Measurements from ENCODE around the gene MAP2K3.
"Not testable (repeated sequence)": the region's sequence is repeated elsewhere in the genome, so short reads cannot be mapped to it uniquely, and the experiment has no call there.

MAP2K3 gene

DNA sequence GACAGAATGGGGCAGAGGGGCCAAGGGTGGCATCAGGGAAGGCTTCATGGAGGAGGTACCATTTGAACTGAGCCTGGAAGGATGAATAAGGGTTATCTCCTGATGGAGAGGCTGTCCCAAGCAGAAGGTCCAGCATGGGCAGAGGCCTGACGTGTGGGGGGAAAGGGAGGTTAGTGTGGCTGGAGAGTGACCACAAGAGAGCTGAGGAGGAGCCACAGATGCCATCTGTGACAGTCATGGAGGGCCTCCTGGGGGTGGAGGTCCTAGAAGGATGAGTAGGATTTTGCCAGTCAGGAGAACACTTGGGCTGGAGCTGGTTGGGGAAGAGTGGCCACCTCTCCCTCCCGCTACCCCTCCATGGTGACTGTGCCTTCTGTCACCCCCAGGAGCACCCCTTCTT, 29.2 kb downstream of the MAP2K3 start:
- not testable (repeated sequence) for DNase-seq

DNA sequence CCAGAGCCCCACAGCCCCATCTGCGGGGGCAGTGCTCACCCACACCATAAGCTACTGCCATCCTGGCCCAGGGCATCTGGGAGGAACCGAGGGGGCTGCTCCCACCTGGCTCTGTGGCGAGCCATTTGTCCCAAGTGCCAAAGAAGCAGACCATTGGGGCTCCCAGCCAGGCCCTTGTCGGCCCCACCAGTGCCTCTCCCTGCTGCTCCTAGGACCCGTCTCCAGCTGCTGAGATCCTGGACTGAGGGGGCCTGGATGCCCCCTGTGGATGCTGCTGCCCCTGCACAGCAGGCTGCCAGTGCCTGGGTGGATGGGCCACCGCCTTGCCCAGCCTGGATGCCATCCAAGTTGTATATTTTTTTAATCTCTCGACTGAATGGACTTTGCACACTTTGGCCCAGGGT, 29.8 kb downstream of the MAP2K3 start:
- not testable (repeated sequence) for DNase-seq

DNA sequence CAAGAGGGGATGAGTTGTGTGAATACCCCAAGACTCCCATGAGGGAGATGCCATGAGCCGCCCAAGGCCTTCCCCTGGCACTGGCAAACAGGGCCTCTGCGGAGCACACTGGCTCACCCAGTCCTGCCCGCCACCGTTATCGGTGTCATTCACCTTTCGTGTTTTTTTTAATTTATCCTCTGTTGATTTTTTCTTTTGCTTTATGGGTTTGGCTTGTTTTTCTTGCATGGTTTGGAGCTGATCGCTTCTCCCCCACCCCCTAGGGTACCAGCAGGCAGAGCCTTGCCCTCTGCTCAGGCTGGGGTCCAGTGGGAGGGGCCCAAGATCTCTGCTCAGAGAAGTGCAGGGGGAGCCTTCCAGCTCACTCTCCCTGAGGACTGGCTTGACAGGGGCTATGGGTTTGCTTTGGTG, 30.2 kb downstream of the MAP2K3 start:
- DNase-seq = not testable (repeated sequence)

DNA sequence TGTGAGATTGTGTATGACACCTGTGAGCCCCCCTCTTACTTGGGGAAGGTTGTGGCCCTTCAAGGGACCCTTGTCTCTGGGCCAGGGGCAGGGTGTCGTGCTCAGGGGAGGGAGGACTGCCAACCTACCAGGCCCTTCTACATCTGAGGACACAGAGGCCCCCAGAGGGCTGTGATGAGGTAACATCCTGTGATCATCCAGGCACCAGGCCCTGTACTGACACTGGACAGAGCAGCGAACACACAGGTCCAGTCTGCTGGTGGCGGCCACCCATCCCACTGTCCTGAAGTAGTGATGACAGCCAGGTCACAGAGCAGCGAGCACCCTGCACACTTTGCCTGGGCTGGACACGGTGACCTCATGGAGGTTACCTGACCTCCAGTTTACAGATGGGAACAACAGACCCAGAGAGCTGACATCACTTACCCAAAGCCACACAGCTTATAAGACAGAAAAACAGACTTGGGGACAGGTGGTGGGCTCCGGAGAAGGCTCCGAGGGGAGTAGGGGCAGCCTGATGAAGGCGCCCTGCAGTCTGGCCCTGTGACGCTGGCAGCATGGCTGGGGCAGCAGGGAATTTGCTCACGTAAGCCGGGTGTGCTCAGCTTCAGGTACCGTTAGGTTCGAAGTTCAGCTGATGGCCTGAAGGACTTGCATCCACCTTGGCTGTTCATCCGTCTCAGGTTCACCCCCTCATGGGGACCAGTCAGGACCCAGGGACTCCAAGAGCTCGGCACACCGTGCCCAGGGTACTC, 30.9 kb downstream of the MAP2K3 start:
- not testable (repeated sequence) for DNase-seq

DNA sequence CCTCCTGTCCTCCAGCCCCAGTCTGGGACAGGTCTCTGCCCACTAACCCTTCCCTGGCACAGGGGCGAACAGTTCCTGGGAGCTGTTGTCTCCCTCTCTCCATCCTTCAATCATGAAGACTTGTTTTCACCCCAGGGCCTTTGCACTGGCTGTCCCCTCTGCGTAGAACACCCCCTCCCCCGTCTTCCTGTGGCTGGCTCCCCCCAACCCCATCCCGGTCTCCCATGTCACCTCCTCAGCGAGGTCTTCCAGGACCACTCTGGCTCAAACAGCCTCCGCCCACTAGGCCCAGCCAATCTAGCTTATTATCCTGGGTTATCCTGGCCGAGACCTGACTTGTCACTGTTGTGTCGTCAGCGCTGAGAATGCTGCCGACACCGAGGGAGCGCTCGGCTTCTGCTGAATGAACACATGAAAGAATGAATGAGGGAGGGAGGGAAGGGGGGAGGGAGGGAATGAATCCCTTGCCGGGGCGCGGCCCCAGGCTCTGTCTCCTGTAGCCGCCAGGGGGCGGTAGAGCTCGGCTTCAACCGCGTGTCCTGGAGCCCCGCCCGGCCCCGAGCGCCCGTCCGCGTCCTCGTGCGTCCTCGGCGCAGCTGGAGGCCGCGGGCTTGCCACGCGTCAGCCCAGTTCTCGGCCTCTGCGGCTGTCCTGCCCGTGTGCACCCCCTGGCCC, 31.8 kb downstream of the MAP2K3 start:
- DNase-seq = not testable (repeated sequence)

DNA sequence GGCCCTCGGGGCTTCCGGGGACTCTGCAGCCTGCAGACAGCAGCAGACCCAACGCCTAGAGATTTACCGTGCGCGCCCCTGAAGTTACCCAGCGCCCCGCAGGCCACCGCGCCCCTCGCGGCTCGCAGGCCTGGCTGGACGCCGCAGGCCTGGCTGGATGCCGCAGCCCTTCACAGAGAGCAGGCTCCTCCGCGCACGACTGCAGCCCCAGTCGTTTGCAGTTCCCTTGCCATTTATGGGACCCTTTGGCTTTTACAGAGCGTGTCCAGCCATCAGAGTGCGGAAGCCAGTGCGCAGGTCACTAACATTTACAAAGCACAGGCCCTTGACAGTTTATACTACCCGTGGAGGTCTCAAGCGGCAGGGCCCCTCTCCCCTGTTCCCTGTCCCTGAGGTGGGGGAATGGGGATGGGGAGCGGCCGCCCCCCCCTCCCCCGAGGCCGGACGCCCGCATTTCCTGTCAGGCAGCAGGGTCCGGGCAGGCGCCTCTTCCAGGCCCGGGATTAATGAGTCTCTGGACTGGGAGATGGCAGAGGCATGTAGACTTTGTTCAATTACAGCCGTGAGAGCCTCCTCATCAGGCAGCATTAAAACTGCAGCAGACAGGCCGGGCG, 32.5 kb downstream of the MAP2K3 start:
- DNase-seq = not testable (repeated sequence)

DNA sequence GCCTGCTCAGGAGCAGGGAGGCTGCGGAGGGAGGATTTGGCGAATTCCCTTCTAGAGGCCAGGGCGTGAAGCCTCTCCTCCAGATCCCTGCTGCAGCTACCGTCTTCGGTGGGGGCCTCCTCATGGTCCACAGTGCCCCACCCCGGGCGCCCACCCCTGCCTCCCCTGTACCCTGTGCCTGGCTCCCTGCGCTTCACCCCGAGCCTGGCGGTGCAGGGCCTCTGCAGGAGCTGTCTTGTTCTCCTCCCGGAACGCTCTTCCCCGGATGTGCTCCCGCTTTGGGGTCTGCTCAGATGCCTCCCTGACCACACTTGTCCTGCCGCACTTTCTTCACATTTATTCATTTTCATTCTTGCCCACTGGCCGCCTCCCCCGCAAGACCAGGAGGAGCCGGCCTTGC, 33.3 kb downstream of the MAP2K3 start:
- not testable (repeated sequence) for DNase-seq

DNA sequence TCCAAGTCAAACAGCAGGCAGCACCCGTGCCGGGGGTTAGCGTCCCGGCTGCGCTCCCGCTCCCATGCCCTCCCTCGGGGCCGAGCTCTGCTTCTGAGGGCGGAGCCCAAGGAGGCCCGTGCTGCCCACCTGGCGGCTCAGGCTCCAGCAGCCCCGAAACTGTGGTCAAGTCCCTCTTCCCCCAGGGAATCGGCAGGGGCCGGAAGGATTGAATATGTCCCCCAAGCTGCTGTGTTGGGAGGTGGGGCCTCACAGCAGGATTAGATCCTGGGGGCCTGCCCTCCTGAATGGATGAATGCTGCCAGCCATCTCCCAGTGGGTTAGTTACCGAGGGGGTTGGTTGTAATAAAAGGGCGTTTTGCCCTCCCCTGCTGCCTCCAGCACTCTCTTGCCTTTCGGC, 33.9 kb downstream of the MAP2K3 start:
- no peak for DNase-seq

DNA sequence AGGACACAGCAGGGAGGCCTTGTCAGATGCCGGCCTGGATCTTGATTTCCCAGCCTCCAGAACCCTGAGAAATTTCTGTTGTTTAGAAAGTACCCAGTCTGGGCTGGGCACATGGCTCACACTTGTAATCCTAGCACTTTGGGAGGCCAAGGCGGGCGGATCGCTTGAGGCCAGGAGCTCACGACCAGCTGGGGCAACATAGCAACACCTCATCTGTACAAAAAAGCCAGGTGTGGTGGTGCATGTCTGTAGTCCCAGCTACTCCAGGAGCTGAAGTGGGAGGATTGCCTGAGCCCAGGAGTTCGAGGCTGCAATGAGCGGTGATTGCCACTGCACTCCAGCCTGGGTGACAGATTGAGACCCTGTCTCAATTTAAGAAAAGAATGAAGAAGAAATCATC, 34.3 kb downstream of the MAP2K3 start:
- DNase-seq = not testable (repeated sequence)

DNA sequence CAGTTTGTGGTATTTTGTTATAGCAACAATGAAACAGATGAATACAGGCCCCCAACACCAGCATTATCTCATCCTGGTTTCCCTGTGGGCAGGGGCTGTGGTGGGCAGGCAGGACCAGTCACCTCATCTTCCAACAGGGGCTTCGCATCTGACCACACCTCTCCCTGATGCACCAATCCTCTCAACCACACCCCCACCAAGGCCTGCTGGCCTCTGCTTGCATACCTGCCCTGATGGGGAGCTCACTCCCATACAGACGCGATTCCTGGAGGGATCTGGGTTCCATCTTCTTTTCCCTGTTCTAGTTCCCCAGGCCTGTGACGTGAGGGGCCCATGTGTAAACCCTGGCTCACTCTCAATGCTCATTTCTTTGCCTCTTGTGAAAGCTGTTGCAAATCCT, 34.7 kb downstream of the MAP2K3 start:
- not testable (repeated sequence) for DNase-seq

DNA sequence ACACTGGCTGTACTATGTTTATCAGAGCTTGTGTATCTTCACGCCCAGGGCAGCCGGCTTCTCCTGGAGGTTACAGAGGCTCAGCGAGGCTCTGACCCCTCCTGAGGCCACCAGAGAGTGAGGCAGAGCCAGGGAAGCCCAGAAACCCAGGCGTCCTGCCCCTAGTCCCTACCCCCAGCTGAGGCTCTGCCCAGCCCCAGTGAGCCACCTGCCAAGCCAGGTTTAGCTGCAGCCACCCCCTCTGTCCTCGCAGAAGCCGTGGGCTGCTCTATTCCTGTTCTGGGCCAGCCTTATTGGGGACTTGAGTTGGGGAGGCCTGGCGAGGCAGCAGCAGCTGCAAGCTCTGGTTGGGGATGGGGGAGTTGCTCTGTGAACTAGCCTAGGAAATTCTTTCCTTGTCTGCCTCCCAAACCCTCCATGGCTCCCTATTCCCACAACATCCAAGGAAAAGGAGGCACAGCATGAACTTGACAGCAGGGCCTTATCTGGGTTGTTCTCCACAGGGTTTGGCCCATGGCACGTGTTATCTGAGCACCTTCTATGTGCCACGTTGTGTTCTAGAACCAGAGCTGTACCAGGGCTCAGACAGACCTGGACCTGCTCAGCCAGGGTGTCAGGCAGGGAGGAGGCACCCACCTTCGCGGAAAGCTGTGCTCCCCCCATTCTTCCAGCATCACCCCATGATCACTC, 35.3 kb downstream of the MAP2K3 start:
- DNase-seq = not testable (repeated sequence)

DNA sequence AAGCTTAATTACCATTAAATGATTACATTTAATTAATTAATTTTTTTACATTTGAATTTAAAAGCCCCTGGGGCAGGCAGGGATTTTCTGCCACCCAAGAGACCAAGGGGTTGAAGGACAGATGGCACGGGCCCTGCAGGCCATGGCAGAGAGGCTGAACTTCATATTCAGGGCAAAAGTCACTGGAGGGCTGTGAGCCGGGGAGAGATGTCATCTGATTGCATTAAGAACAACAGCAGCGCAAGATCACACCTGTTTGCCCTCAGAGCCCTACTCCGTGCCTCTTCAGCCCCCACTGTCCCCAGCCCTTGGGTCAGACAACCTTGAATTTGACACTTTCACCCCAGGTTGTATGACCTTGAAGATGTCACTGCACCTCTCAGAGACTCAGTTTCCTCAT, 35.9 kb downstream of the MAP2K3 start:
- not testable (repeated sequence) for DNase-seq

DNA sequence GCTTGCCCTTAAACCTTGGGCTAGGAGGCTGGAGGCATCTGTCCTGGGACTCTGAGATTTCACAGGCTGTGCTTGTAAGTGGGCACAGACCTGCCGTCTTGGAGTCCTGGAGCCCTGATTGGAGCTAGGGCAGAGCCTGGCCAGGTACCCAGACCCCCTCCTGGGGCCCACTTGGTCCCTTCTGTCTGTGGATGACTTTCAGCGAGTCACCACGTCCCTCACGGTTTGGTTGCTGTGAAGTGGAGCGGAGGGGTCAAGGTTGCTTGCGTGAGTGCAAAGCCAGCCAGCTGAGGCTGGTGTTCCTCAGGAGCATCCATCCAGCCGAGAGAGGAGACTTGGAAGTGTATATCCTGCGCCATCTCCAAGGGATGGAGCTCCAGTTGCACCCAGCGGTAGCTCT, 36.5 kb downstream of the MAP2K3 start:
- not testable (repeated sequence) for DNase-seq

DNA sequence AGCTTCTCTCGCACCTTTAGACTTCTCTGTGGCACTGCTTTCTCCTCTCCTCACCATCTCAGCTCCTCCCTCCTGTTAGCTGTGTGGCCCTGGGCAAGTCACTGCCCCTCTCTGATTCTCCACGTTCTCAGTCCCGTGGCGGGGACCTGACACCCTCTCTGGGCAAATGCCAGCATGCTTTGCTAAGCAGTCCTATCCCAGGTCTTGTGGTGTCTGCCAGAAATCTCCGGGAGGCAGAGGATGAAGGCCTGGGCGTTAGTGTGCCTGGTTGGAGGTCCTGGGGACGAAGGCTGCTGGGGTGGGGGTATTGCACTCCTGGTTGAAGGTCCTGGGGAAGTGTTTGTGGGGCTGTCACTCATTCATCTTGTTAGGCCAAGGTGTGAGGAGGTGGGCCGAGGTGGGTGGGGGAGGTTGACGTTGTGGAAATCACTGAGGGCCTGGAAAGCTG, 37.3 kb downstream of the MAP2K3 start:
- not testable (repeated sequence) for DNase-seq

DNA sequence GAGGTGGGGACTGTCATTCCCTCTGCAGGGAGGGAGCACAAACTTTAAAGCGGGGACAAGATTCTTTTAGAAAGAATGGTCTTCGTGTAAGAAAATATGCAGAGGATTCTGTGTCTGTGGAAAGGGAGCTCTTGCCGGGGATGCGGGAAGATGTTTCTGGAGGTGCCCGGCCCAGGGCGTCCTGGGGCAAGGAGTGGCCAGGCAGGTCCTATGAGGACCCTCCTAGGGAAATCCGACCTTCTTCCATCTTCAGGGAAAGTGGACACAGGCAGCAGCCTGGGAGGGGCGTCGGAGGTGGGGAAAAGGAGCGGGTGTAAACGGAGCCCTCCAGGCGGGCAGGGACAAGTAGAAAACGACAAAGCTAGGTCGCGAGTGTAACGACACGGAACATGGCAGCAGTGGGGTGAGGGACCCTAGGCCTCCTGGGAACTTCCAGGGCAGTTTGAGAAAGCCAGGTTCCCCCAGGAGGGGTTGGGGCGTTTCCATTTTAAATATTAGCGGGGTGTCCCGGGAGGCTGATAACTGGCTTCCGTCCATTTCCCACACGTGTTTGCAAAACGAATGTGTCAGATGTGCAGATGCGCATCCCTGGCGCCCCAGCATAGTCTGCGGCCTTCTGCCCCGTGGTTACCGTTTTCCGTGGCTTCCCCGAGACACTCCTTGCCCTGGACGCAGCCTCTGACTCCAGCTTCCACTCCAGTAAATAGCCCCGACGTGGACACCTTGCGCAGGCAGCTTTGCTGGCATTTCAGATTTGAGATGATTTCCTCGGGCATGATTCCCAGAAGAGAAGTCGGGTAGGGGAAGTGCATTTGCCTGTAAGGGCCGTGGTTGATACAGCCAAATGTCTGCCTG, 39.0 kb downstream of the MAP2K3 start:
- not testable (repeated sequence) for DNase-seq

DNA sequence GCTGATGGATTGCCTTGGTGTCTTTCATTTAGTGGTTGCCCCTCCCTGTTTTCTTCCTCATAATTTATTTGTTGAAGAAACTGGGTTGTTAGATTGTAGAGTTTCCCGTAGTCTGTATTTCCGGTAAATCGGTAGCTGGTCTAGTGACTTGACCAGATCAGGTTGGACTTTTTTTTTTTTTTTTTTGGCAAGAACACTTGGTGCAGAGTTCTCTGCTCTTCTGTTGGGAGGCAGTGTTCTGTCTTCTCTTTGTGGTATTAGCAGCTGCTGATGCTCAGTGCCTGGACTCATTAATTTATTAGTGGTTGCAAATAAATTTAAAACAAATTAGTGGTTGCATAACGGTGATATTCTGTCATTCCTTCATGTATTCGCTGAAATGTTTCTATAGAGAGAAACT, 40.2 kb downstream of the MAP2K3 start:
- DNase-seq = not testable (repeated sequence)

DNA sequence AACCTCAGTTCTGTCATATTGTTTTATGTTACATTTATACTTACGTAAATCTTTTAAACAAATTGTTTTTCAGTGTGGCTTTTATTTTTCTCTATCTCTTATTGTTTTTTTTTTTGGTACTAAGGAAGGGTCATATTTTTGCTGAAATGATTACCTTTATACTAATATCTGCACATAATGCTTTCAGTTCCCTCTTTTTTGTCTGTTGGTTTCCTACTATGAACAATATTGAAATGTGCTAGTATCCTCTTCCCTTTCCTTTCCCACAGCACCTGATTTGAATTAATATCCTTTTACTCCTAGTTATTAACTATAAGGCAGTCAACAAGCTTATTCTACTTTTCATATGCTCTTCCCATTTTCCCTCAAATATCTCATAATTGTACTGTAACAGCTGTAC, 43.4 kb downstream of the MAP2K3 start:
- not testable (repeated sequence) for DNase-seq

DNA sequence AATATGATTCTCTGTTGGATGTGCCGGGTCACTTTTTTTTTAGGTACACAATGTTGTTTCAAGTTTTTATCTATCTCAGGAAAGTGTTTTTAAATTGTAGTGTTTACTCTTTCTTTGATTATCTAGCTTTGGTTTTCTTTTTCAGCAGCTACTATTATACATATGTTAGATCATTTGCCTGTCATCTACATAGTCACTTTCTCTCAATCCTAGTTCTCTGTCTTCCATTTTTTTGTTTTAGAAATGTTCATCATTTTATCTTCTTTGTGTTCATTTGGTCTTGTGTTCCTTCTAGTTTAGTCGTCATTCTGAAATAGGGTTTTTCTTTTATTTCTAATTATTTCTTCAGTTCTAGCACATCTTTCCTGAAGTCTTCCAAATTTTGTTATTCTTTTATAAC, 44.3 kb downstream of the MAP2K3 start:
- not testable (repeated sequence) for DNase-seq

DNA sequence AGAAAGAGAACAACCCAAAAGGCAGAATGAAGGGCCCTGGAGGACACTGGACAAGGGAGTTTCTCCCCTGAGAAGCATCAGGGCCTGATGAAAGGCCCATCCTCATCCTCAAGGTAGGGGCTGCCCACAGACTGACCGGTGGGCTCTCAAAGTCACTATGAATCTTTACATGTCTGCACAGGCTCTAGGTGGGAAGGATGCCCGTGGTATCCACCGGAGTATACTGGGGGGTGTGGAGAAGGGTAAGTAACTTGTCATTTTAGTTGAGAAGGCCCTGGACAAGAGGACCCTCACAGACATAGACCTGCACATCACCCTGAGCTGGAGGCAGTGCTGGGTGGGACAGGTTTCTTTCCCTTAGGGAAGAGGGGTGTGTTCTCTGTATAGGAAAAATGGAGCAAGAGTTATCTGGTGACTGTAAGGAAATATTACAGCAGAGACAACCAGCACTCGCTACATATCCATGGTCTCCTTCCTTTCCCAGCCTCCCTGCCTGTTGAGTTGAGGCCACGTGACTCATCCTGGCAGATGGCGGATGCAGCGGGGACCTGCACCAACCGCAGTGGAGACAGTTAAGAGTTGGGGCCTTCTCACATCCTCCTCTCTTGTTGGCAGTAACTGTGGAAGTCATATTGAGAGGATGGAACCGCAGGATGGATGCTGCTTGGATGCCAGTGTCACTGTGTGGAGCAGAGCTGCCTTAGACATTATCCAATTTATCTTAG, 46.1 kb downstream of the MAP2K3 start:
- DNase-seq = no peak

DNA sequence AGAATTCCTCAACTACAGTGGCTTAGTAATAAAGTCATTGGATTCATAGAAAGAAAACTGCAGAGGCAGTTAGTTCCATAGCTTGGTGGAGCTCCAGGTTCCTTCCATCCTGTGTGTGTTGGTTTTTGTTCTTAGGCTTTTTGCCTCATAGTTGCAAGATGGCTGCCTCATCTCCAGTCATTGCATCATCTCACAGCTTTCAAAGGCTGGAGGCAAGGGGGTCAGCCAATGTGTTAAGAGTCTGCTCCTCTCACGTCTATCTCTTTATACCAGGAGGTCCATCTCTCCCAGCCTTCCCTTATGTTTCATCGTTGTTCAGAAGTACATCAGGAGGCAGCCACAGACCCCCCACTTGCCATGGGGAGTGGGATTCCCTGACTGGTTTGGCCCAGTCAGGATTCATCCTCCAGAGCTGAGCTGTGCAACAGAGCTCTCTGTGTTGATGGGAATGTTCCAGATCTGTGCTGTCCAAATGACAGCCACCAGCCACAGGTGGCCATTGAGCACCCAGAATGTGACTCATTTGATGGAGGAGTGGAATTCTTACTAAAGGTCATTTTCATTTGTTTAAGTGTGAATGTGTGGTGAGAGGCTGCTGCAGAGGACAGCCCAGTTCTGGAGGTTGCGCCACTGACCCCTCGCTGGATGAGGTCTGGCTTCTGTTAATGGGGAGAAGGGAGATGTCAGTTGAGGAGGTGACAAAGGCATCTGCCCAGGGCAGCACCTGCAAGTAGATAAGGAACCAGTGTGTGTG, 52.2 kb downstream of the MAP2K3 start:
- DNase-seq = not testable (repeated sequence)

All from NCI-H2227 treated with DMSO at 0.1 percent for 48 hours (cell line).